ENCODE measurements around the gene CFAP65. TPM values are rescaled to one million over a fixed set of nuclear protein-coding genes. Genes with fewer than 3 reads are reported as not detected.
A peak's percentile ranks its signal among the peaks of the same experiment; 100 is the strongest.

The CFAP65 gene
- not detected for total RNA-seq (2013)
- not detected for polyA plus RNA-seq
- polyA minus RNA-seq, result not detected in 2 replicates
- total RNA-seq, result 0 to 2.9 (median 0.17) reads per million in 11 experiments

GRCh38 chr2:219041252-219041651 is at the start of gene CFAP65:
Gene CFAP65 (minus strand): TSS chr2:219041516. CDS start chr2:219039048, 2,468 bp downstream.
- intact Hi-C loops (cut with micrococcal nuclease), result no loop called here
- H3K27me3 ChIP-seq (ENCODE audit: control insufficient read depth in 2 of 2, insufficient read depth in 2 of 2, low read length in 2 of 2), result peaks cover 36 to 57% of the 10 kb centered on the region in 2 donors
- no peak within 1 kb of the TSS for H3K9ac ChIP-seq (ENCODE audit: insufficient read depth, low read length, poor library complexity, severe bottlenecking)
- H3K79me2 ChIP-seq (ENCODE audit: insufficient read depth, low read length), result no peaks in the 10 kb centered on the region
- H4K20me1 ChIP-seq (ENCODE audit: insufficient read depth, low read length), result no peaks in the 10 kb centered on the region
- H3K9me3 ChIP-seq (replicated peaks in 1 of 2; ENCODE audit: control insufficient read depth in 1 of 2, insufficient read depth in 1 of 2, low read length in 2 of 2), result no peaks in the 10 kb centered on the region
- no peak for DNase-seq
- H3K36me3 ChIP-seq (replicated peaks in 1 of 2; ENCODE audit: control insufficient read depth in 1 of 2, insufficient read depth in 2 of 2, low read length in 2 of 2), result no peaks in the 10 kb centered on the region
- H3K27ac Mint-ChIP-seq, result no peak within 1 kb of the TSS
- TF ChIP-seq CTCF (IDR thresholded peaks at IDR 0.05), result no peak
- 2% methylated on average over 21 of the region's 21 CpGs for WGBS (ENCODE audit: insufficient coverage)
- H3K36me3 Mint-ChIP-seq, result no peaks in the 10 kb centered on the region
- peaks cover 52 to 61% (median 59%) of the 10 kb centered on the region in 3 donors for H3K27me3 Mint-ChIP-seq (ENCODE audit: low read depth in 3 of 3)
- peaks cover 6% of the 10 kb centered on the region for H3K4me1 Mint-ChIP-seq
- peaks cover 0 to 3% (median 0%) of the 10 kb centered on the region in 7 donors for H3K9me3 Mint-ChIP-seq
- H3K4me3 ChIP-seq (replicated peaks in 1 of 3; ENCODE audit: low read depth in 2 of 3, low read length in 3 of 3), result no peak within 1 kb of the TSS
- no peak within 1 kb of the TSS for H3K4me2 ChIP-seq (replicated peaks; ENCODE audit: extremely low read depth, low read length, poor library complexity, severe bottlenecking)
- H3K4me3 Mint-ChIP-seq, result peak within 1 kb of the TSS in 1 of 2 donors; percentile 75
- H2AFZ ChIP-seq (ENCODE audit: insufficient read depth, low read depth, low read length, poor library complexity, severe bottlenecking), result no peak within 1 kb of the TSS
- no peaks in the 10 kb centered on the region for H3K4me1 ChIP-seq (ENCODE audit: control insufficient read depth in 1 of 2, insufficient read depth in 2 of 2, low read length in 2 of 2)
- no peak within 1 kb of the TSS for H3K27ac ChIP-seq (ENCODE audit: low read depth in 1 of 2, low read length in 2 of 2)

GRCh38 chr2:219090436-219091299 is 49.4 kb upstream of the CFAP65 start:
- no peak for DNase-seq
- Histone ChIP-seq H3K27me3 (ENCODE audit: control insufficient read depth in 2 of 2, insufficient read depth in 2 of 2, low read length in 2 of 2) (no peaks in the 10 kb centered on the region), H3K27ac (ENCODE audit: low read depth in 1 of 2, low read length in 2 of 2) (no peak overlapping the region), H3K9ac (ENCODE audit: insufficient read depth, low read length, poor library complexity, severe bottlenecking) (no peak overlapping the region), H4K20me1 (ENCODE audit: insufficient read depth, low read length) (peaks cover 3% of the 10 kb centered on the region), H3K4me1 (ENCODE audit: control insufficient read depth in 1 of 2, insufficient read depth in 2 of 2, low read length in 2 of 2) (peaks cover 24 to 29% of the 10 kb centered on the region in 2 donors), H3K9me3 (replicated peaks in 1 of 2; ENCODE audit: control insufficient read depth in 1 of 2, insufficient read depth in 1 of 2, low read length in 2 of 2) (no peaks in the 10 kb centered on the region), H3K4me2 (replicated peaks; ENCODE audit: extremely low read depth, low read length, poor library complexity, severe bottlenecking) (no peak overlapping the region), H3K4me3 (replicated peaks in 1 of 3; ENCODE audit: low read depth in 2 of 3, low read length in 3 of 3) (no peak overlapping the region), H2AFZ (ENCODE audit: insufficient read depth, low read depth, low read length, poor library complexity, severe bottlenecking) (no peak overlapping the region), H3K36me3 (replicated peaks in 1 of 2; ENCODE audit: control insufficient read depth in 1 of 2, insufficient read depth in 2 of 2, low read length in 2 of 2) (peaks cover 0 to 19% of the 10 kb centered on the region in 2 donors), H3K79me2 (ENCODE audit: insufficient read depth, low read length) (no peaks in the 10 kb centered on the region)
- Mint-ChIP-seq H3K4me1 (peaks cover 33% of the 10 kb centered on the region), H3K9me3 (no peaks in the 10 kb centered on the region), H3K4me3 (no peak overlapping the region), H3K27ac (no peak overlapping the region), H3K27me3 (ENCODE audit: low read depth in 3 of 3) (peaks cover 0 to 2% (median 0%) of the 10 kb centered on the region in 3 donors), H3K36me3 (peaks cover 16 to 26% of the 10 kb centered on the region in 2 donors)
- intact Hi-C loops (cut with micrococcal nuclease), result no loop called here
- 67% methylated on average over 1 of the region's 4 CpGs for WGBS (ENCODE audit: insufficient coverage)
- no peak for TF ChIP-seq CTCF (IDR thresholded peaks at IDR 0.05)
